Mesendoderm (in vitro differentiated cells): ENCODE results near the gene DENND1A.
A peak's percentile ranks its signal among the peaks of the same experiment; 100 is the strongest.
"Not testable (repeated sequence)": the region's sequence is repeated elsewhere in the genome, so short reads cannot be mapped to it uniquely, and the experiment has no call there.

Experiments
- DNase-seq: peaks from one replicate; pipeline ENCODE4 v3.0.0; 2013
- H2AK5ac ChIP-seq: 2 replicates; pipeline ENCODE4 v1.6.1; 2013; ENCODE audit warnings: low read length, inconsistent platforms
- H2BK120ac ChIP-seq: 2 replicates; pipeline ENCODE4 v1.6.1; 2013; ENCODE audit warnings: low read depth, mild to moderate bottlenecking, low read length, moderate library complexity, mixed read lengths
- H2BK15ac ChIP-seq: replicated peaks from 2 replicates; pipeline ENCODE4 v1.6.1; 2013; ENCODE audit warnings: low read depth, mild to moderate bottlenecking, moderate library complexity
- H2BK5ac ChIP-seq: 2 replicates; pipeline ENCODE4 v1.6.1; 2013; ENCODE audit warnings: low read length, inconsistent platforms
- H3K18ac ChIP-seq: 2 replicates; pipeline ENCODE4 v1.6.1; 2013; ENCODE audit warnings: mild to moderate bottlenecking, low read length, mixed read lengths
- H3K23ac ChIP-seq: one replicate; pipeline ENCODE4 v1.6.1; 2013; ENCODE audit warnings: low read length
- H3K27ac ChIP-seq: 2 replicates; pipeline ENCODE4 v1.5.1; 2013; ENCODE audit warnings: low read depth, mild to moderate bottlenecking, inconsistent platforms, low read length, moderate library complexity
- H3K27me3 ChIP-seq: 2 replicates; pipeline ENCODE4 v1.6.1; 2013; ENCODE audit warnings: low read length, control low read depth, mild to moderate bottlenecking, inconsistent platforms; ENCODE audit not compliant: insufficient read depth, poor library complexity
- H3K36me3 ChIP-seq: 2 replicates; pipeline ENCODE4 v1.6.1; 2013; ENCODE audit warnings: low read length, inconsistent platforms; ENCODE audit not compliant: control insufficient read depth, insufficient read depth
- H3K4ac ChIP-seq: one replicate; pipeline ENCODE4 v1.6.1; 2013; ENCODE audit warnings: low read depth, mild to moderate bottlenecking, low read length, moderate library complexity
- H3K4me1 ChIP-seq: 2 replicates; pipeline ENCODE4 v1.6.1; 2013; ENCODE audit warnings: low read depth, low read length, inconsistent platforms; ENCODE audit not compliant: control insufficient read depth
- H3K4me2 ChIP-seq: 2 replicates; pipeline ENCODE4 v1.6.1; 2013; ENCODE audit warnings: low read length
- H3K4me3 ChIP-seq: 2 replicates; pipeline ENCODE4 v1.5.1; 2013; ENCODE audit warnings: mild to moderate bottlenecking, low read length
- H3K56ac ChIP-seq: one replicate; pipeline ENCODE4 v1.6.1; 2013; ENCODE audit warnings: low read length
- H3K79me1 ChIP-seq: 2 replicates; pipeline ENCODE4 v1.6.1; 2013; ENCODE audit warnings: low read length, inconsistent platforms
- H3K79me2 ChIP-seq: 2 replicates; pipeline ENCODE4 v1.6.1; 2013; ENCODE audit warnings: mild to moderate bottlenecking, low read length; ENCODE audit not compliant: control insufficient read depth, insufficient read depth
- H3K9ac ChIP-seq: 2 replicates; pipeline ENCODE4 v1.6.1; 2013; ENCODE audit warnings: low read length, inconsistent platforms
- H4K5ac ChIP-seq: one replicate; pipeline ENCODE4 v1.6.1; 2013; ENCODE audit warnings: low read length
- H4K8ac ChIP-seq: one replicate; pipeline ENCODE4 v1.6.1; 2013; ENCODE audit warnings: low read depth, mild to moderate bottlenecking, control low read depth, low read length, moderate library complexity
- WGBS: extraction: QIAGEN DNeasy Blood & Tissue Kit; methylation state at CpG from one replicate; pipeline ENCODE4 v1.1.7; 2013; ENCODE audit warnings: low lambda C conversion rate, missing lambda C conversion rate; ENCODE audit not compliant: insufficient coverage; ENCODE audit errors: extremely low coverage; 5-methylcytosine and 5-hydroxymethylcytosine counted together

Gene DENND1A

GRCh38 chr9:123945532-123945931, 15.6 kb upstream of the DENND1A start:
- H2BK5ac ChIP-seq = no peak overlapping the region
- no peak overlapping the region for H3K18ac ChIP-seq
- no peaks in the 10 kb centered on the region for H3K79me1 ChIP-seq
- H3K36me3 ChIP-seq = no peaks in the 10 kb centered on the region
- no peak overlapping the region for H3K27ac ChIP-seq
- no peak overlapping the region for H2BK120ac ChIP-seq
- no peak overlapping the region for H2BK15ac ChIP-seq
- no peak overlapping the region for H3K9ac ChIP-seq
- no peaks in the 10 kb centered on the region for H3K4me1 ChIP-seq
- no peak overlapping the region for H4K8ac ChIP-seq
- no peak overlapping the region for H3K4me2 ChIP-seq
- H3K23ac ChIP-seq = no peak overlapping the region
- no peaks in the 10 kb centered on the region for H3K79me2 ChIP-seq
- no CpG with 5 or more reads among the region's 12 CpGs for WGBS
- H2AK5ac ChIP-seq = no peak overlapping the region
- no peak overlapping the region for H3K4ac ChIP-seq
- DNase-seq = peak; percentile 22
- H4K5ac ChIP-seq = no peak overlapping the region
- H3K27me3 ChIP-seq = no peaks in the 10 kb centered on the region
- no peak overlapping the region for H3K4me3 ChIP-seq
- H3K56ac ChIP-seq = no peak overlapping the region

- not testable (repeated sequence) for H3K23ac ChIP-seq, H3K27ac ChIP-seq, H4K5ac ChIP-seq, H3K4me1 ChIP-seq, H2BK120ac ChIP-seq, H2BK5ac ChIP-seq, H3K4me2 ChIP-seq, DNase-seq, H3K79me1 ChIP-seq, H3K4ac ChIP-seq, H3K18ac ChIP-seq, H4K8ac ChIP-seq, H2AK5ac ChIP-seq, H3K27me3 ChIP-seq, H3K56ac ChIP-seq, H3K4me3 ChIP-seq, H3K79me2 ChIP-seq, H2BK15ac ChIP-seq, H3K9ac ChIP-seq, H3K36me3 ChIP-seq
- no CpG with 5 or more reads among the region's 8 CpGs for WGBS
Measured at GRCh38 chr9:123944464-123944863, 14.5 kb upstream of the DENND1A start.

GRCh38 chr9:123943671-123944070, 13.7 kb upstream of the DENND1A start:
- Histone ChIP-seq H3K27me3 (no peaks in the 10 kb centered on the region), H3K79me1 (no peaks in the 10 kb centered on the region), H4K5ac (no peak overlapping the region), H3K27ac (no peak overlapping the region), H3K4me1 (no peaks in the 10 kb centered on the region), H3K79me2 (no peaks in the 10 kb centered on the region), H3K36me3 (no peaks in the 10 kb centered on the region), H2BK120ac (no peak overlapping the region), H3K4ac (no peak overlapping the region), H3K18ac (no peak overlapping the region), H3K56ac (no peak overlapping the region), H2BK15ac (no peak overlapping the region), H3K23ac (no peak overlapping the region), H3K9ac (no peak overlapping the region), H3K4me2 (no peak overlapping the region), H2BK5ac (no peak overlapping the region), H3K4me3 (no peak overlapping the region), H4K8ac (no peak overlapping the region), H2AK5ac (no peak overlapping the region)
- whole genome bisulfite sequencing = no CpG with 5 or more reads among the region's 2 CpGs
- no peak for DNase-seq

DNA sequence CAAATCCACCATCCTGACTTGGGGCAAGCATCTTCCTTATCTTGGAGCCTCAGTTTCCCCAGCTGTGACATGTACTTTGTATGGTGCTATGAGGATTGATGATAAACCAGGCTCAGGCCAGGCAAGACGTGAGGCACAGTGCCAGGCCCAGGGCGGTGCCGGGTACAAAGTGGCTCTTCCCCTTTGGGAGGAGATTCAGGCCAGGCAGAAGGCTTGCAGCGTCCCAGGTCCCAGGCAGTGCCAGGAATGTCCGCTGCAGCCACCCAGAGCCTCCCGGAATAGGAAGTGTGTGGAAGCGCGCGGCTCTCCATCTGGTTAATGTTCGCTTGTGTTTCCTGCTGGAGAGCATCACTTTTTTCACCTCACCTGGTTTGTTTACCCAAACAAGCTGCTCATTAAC, 12.6 kb upstream of the DENND1A start:
- Histone ChIP-seq H3K79me1 (no peaks in the 10 kb centered on the region), H3K36me3 (no peaks in the 10 kb centered on the region), H3K4me1 (no peaks in the 10 kb centered on the region), H3K27ac (no peak overlapping the region), H2BK120ac (no peak overlapping the region), H2BK5ac (no peak overlapping the region), H3K4ac (no peak overlapping the region), H4K5ac (no peak overlapping the region), H2BK15ac (no peak overlapping the region), H3K56ac (no peak overlapping the region), H3K18ac (no peak overlapping the region), H2AK5ac (no peak overlapping the region), H3K27me3 (no peaks in the 10 kb centered on the region), H3K79me2 (no peaks in the 10 kb centered on the region), H3K9ac (no peak overlapping the region), H3K23ac (no peak overlapping the region), H3K4me2 (no peak overlapping the region), H4K8ac (no peak overlapping the region), H3K4me3 (no peak overlapping the region)
- DNase-seq = no peak
- no CpG with 5 or more reads among the region's 10 CpGs for WGBS

DNA sequence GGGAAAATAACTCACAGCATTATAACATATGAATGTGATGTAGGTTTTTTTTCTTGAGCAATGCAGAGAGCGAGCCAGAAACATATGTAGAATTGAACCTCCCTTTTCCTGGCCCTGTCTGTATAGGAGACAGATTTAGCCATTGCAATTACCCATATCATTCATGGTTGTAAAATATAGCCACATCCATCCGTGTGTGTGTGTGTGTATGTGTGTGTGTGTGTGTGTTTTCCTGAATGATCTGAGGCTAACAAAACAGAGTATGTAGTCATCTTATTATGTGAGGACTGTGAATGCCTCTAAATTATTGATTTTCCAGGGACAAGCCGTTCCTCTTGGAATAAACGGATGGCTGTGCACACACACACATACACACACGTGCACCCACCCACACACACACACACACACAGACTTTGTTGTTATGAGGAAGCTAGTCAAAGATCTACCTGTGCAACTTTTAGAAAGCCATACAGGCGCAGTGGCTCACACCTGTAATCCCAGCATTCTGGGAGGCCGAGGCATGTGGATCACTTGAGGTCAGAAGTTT, 11.7 kb upstream of the DENND1A start:
- Histone ChIP-seq H4K5ac (no peak overlapping the region), H3K9ac (no peak overlapping the region), H2BK15ac (no peak overlapping the region), H2BK5ac (no peak overlapping the region), H3K4ac (no peak overlapping the region), H3K56ac (no peak overlapping the region), H3K36me3 (no peaks in the 10 kb centered on the region), H3K18ac (no peak overlapping the region), H2BK120ac (no peak overlapping the region), H3K27me3 (no peaks in the 10 kb centered on the region), H3K4me2 (no peak overlapping the region), H2AK5ac (no peak overlapping the region), H3K4me1 (no peaks in the 10 kb centered on the region), H3K79me1 (no peaks in the 10 kb centered on the region), H3K4me3 (no peak overlapping the region), H3K23ac (no peak overlapping the region), H3K27ac (no peak overlapping the region), H4K8ac (no peak overlapping the region), H3K79me2 (no peaks in the 10 kb centered on the region)
- WGBS = no CpG with 5 or more reads among the region's 7 CpGs
- no peak for DNase-seq
